Trophoblast cell (in vitro differentiated cells and primary cell): ENCODE measurements around the gene CHST10.
A peak's percentile ranks its signal among the peaks of the same experiment; 100 is the strongest.

Experiments used
- DNase-seq, 2 donors: peaks; one replicate each; pipeline ENCODE4 v3.0.0-alpha.2; 2016
- H2AFZ ChIP-seq: 2 replicates; pipeline ENCODE4 v1.6.1; 2013; ENCODE audit warnings: low read length, moderate library complexity, mild to moderate bottlenecking; ENCODE audit not compliant: insufficient read depth, poor library complexity
- H2AK5ac ChIP-seq: 2 replicates; pipeline ENCODE4 v1.6.1; 2013; ENCODE audit warnings: mild to moderate bottlenecking, low read length
- H2BK120ac ChIP-seq: 2 replicates; pipeline ENCODE4 v1.6.1; 2013; ENCODE audit warnings: low read length, mild to moderate bottlenecking, moderate library complexity; ENCODE audit not compliant: insufficient read depth, poor library complexity
- H2BK12ac ChIP-seq: 2 replicates; pipeline ENCODE4 v1.6.1; 2013; ENCODE audit warnings: mild to moderate bottlenecking, low read length, moderate library complexity
- H2BK5ac ChIP-seq: 2 replicates; pipeline ENCODE4 v1.6.1; 2013; ENCODE audit warnings: low read length, low read depth, moderate library complexity, mild to moderate bottlenecking; ENCODE audit not compliant: poor library complexity
- H3K14ac ChIP-seq: 2 replicates; pipeline ENCODE4 v1.6.1; 2013; ENCODE audit warnings: mild to moderate bottlenecking, low read length
- H3K18ac ChIP-seq: 2 replicates; pipeline ENCODE4 v1.6.1; 2013; ENCODE audit warnings: mild to moderate bottlenecking, low read length
- H3K23ac ChIP-seq: 2 replicates; pipeline ENCODE4 v1.6.1; 2013; ENCODE audit warnings: low read length
- H3K27ac ChIP-seq: 2 replicates; pipeline ENCODE4 v1.5.1; 2013; ENCODE audit warnings: low read depth, mild to moderate bottlenecking, inconsistent platforms, low read length, moderate library complexity
- H3K27me3 ChIP-seq: 2 replicates; pipeline ENCODE4 v1.6.1; 2013; ENCODE audit warnings: inconsistent platforms, mild to moderate bottlenecking, low read length, moderate library complexity; ENCODE audit not compliant: insufficient read depth
- H3K36me3 ChIP-seq, 2 experiments: 1 replicate in 1 of 2; 2 replicates in 1 of 2; pipeline ENCODE4 v1.6.1; 2013; ENCODE audit warnings: low read length in 2 of 2, mild to moderate bottlenecking in 2 of 2, moderate library complexity in 1 of 2; ENCODE audit not compliant: insufficient read depth in 2 of 2, control insufficient read depth in 1 of 2
- H3K4ac ChIP-seq: 2 replicates; pipeline ENCODE4 v1.6.1; 2013; ENCODE audit warnings: low read depth, mild to moderate bottlenecking, low read length, moderate library complexity
- H3K4me1 ChIP-seq, 2 experiments: 1 replicate in 1 of 2; 2 replicates in 1 of 2; pipeline ENCODE4 v1.6.1; 2013; ENCODE audit warnings: low read length in 2 of 2, mild to moderate bottlenecking in 2 of 2, moderate library complexity in 1 of 2; ENCODE audit not compliant: insufficient read depth in 2 of 2, control insufficient read depth in 1 of 2
- H3K4me2 ChIP-seq: 2 replicates; pipeline ENCODE4 v1.6.1; 2013; ENCODE audit warnings: inconsistent platforms, mild to moderate bottlenecking, low read length, moderate library complexity
- H3K4me3 ChIP-seq: 2 replicates; pipeline ENCODE4 v1.5.1; 2013; ENCODE audit warnings: mild to moderate bottlenecking, low read depth, low read length, inconsistent platforms
- H3K79me1 ChIP-seq: one replicate; pipeline ENCODE4 v1.6.1; 2013; ENCODE audit warnings: low read length
- H3K79me2 ChIP-seq: 2 replicates; pipeline ENCODE4 v1.6.1; 2013; ENCODE audit warnings: low read length, mild to moderate bottlenecking; ENCODE audit not compliant: control insufficient read depth, insufficient read depth, poor library complexity
- H3K9ac ChIP-seq: 2 replicates; pipeline ENCODE4 v1.6.1; 2013; ENCODE audit warnings: mild to moderate bottlenecking, low read length
- H3K9me3 ChIP-seq: 2 replicates; pipeline ENCODE4 v1.6.1; 2013; ENCODE audit warnings: low read depth, mild to moderate bottlenecking, control low read depth, inconsistent platforms, low read length; ENCODE audit not compliant: insufficient read depth
- H4K12ac ChIP-seq: 2 replicates; pipeline ENCODE4 v1.6.1; 2013; ENCODE audit warnings: low read depth, mild to moderate bottlenecking, low read length, moderate library complexity
- H4K8ac ChIP-seq: 2 replicates; pipeline ENCODE4 v1.6.1; 2013; ENCODE audit warnings: low read depth, mild to moderate bottlenecking, low read length, moderate library complexity
- H4K91ac ChIP-seq: one replicate; pipeline ENCODE4 v1.6.1; 2013; ENCODE audit warnings: low read depth, mild to moderate bottlenecking, low read length, moderate library complexity
- WGBS: extraction: QIAGEN DNeasy Blood & Tissue Kit; methylation state at CpG from one replicate; pipeline ENCODE4 v1.1.7; 2013; ENCODE audit warnings: missing lambda C conversion rate; ENCODE audit not compliant: insufficient read length, insufficient coverage; ENCODE audit errors: extremely low coverage; 5-methylcytosine and 5-hydroxymethylcytosine counted together

The CHST10 gene

GRCh38 chr2:100383306-100383705, 34.2 kb downstream of the CHST10 start:
- Histone ChIP-seq H2BK5ac (no peak overlapping the region), H3K4me1 (no peaks in the 10 kb centered on the region), H3K36me3 (no peaks in the 10 kb centered on the region), H3K4me3 (no peak overlapping the region), H3K18ac (no peak overlapping the region), H3K4ac (no peak overlapping the region), H3K79me1 (no peaks in the 10 kb centered on the region), H3K27ac (no peak overlapping the region), H2BK12ac (no peak overlapping the region), H3K14ac (no peak overlapping the region), H2AFZ (no peak overlapping the region), H4K8ac (no peak overlapping the region), H3K9me3 (no peaks in the 10 kb centered on the region), H4K91ac (no peak overlapping the region), H2BK120ac (no peak overlapping the region), H3K23ac (no peak overlapping the region), H3K79me2 (no peaks in the 10 kb centered on the region), H3K27me3 (no peaks in the 10 kb centered on the region), H4K12ac (no peak overlapping the region), H2AK5ac (no peak overlapping the region), H3K9ac (no peak overlapping the region), H3K4me2 (no peak overlapping the region)
- DNase-seq: no peak
- WGBS: no CpG with 5 or more reads among the region's 3 CpGs

GRCh38 chr2:100381240-100381639, 36.2 kb downstream of the CHST10 start:
- Histone ChIP-seq H3K14ac (no peak overlapping the region), H3K23ac (no peak overlapping the region), H3K79me2 (no peaks in the 10 kb centered on the region), H3K4ac (no peak overlapping the region), H3K79me1 (no peaks in the 10 kb centered on the region), H2BK12ac (no peak overlapping the region), H2BK5ac (no peak overlapping the region), H3K4me1 (no peaks in the 10 kb centered on the region), H3K4me3 (no peak overlapping the region), H3K9ac (no peak overlapping the region), H3K9me3 (no peaks in the 10 kb centered on the region), H2AFZ (no peak overlapping the region), H3K4me2 (no peak overlapping the region), H4K8ac (no peak overlapping the region), H4K91ac (no peak overlapping the region), H4K12ac (no peak overlapping the region), H2BK120ac (no peak overlapping the region), H3K27me3 (no peaks in the 10 kb centered on the region), H3K18ac (no peak overlapping the region), H3K27ac (no peak overlapping the region), H3K36me3 (no peaks in the 10 kb centered on the region), H2AK5ac (no peak overlapping the region)
- peak; percentile 73 to 96 for DNase-seq
- no CpG with 5 or more reads among the region's 4 CpGs for WGBS

DNA sequence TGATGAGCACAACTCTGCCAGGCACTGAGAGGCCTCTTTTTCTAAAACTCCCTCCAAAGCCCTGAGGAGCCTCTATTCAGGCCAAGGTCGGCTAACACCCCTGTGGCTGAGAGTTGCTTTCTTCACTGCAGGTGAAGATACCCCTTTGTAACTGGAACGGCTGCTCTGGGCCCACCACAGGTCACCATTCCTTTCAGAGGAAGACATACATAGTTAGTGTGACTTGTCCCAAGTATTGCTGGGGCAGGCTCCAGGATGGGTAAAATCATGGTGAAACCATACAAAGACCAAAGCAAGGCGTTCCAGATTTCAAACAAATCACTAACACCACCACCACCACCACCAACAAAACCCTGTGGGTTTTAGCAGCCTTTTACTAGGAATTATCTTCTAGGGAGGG, 36.8 kb downstream of the CHST10 start:
- Histone ChIP-seq H4K12ac (no peak overlapping the region), H2AFZ (no peak overlapping the region), H2BK12ac (no peak overlapping the region), H3K4me3 (no peak overlapping the region), H3K79me1 (no peaks in the 10 kb centered on the region), H3K36me3 (no peaks in the 10 kb centered on the region), H3K4me1 (no peaks in the 10 kb centered on the region), H3K18ac (no peak overlapping the region), H3K9ac (no peak overlapping the region), H2BK5ac (no peak overlapping the region), H3K27ac (no peak overlapping the region), H3K4ac (no peak overlapping the region), H3K9me3 (no peaks in the 10 kb centered on the region), H2AK5ac (no peak overlapping the region), H4K8ac (no peak overlapping the region), H3K27me3 (no peaks in the 10 kb centered on the region), H3K79me2 (no peaks in the 10 kb centered on the region), H2BK120ac (no peak overlapping the region), H3K23ac (no peak overlapping the region), H4K91ac (no peak overlapping the region), H3K14ac (no peak overlapping the region), H3K4me2 (no peak overlapping the region)
- DNase-seq: no peak
- WGBS: no CpG with 5 or more reads among the region's 3 CpGs

- no peak overlapping the region for H3K18ac ChIP-seq
- H3K27me3 ChIP-seq: no peaks in the 10 kb centered on the region
- DNase-seq: no peak
- H3K23ac ChIP-seq: no peak overlapping the region
- H4K12ac ChIP-seq: no peak overlapping the region
- no peaks in the 10 kb centered on the region for H3K79me1 ChIP-seq
- no peaks in the 10 kb centered on the region for H3K36me3 ChIP-seq
- H4K91ac ChIP-seq: no peak overlapping the region
- H4K8ac ChIP-seq: no peak overlapping the region
- no peak overlapping the region for H2BK5ac ChIP-seq
- H3K27ac ChIP-seq: no peak overlapping the region
- no peak overlapping the region for H3K9ac ChIP-seq
- H2AK5ac ChIP-seq: no peak overlapping the region
- no peaks in the 10 kb centered on the region for H3K79me2 ChIP-seq
- H3K4me2 ChIP-seq: no peak overlapping the region
- H2AFZ ChIP-seq: no peak overlapping the region
- H3K4me1 ChIP-seq: no peaks in the 10 kb centered on the region
- no peak overlapping the region for H2BK120ac ChIP-seq
- no CpG with 5 or more reads among the region's 7 CpGs for WGBS
- no peak overlapping the region for H3K4ac ChIP-seq
- H3K9me3 ChIP-seq: no peaks in the 10 kb centered on the region
- no peak overlapping the region for H3K14ac ChIP-seq
- H3K4me3 ChIP-seq: no peak overlapping the region
- no peak overlapping the region for H2BK12ac ChIP-seq
Measured at GRCh38 chr2:100376836-100377235, 40.6 kb downstream of the CHST10 start.
